OCI-LY3 (cell line): ENCODE data around the gene SPIRE1.

ENCODE experiments used
- H2AFZ ChIP-seq: fragments of 200-600, 300-600 bp; shearing (Covaris generic); 2 replicates; pipeline ENCODE4 v1.6.0; 2014; ENCODE audit warnings: antibody characterized with exemption, low read depth, low read length
- H3K27ac ChIP-seq: fragments of 200-600, 300-600 bp; sonication (generic); 2 replicates; pipeline ENCODE4 v1.5.1; 2014; ENCODE audit warnings: mild to moderate bottlenecking, low read length, moderate library complexity, mixed read lengths
- H3K27me3 ChIP-seq: fragments of 200-600, 300-600 bp; sonication (generic); 2 replicates; pipeline ENCODE4 v1.6.1; 2014; ENCODE audit warnings: low read depth, low read length, mixed read lengths
- H3K36me3 ChIP-seq: fragments of 200-600, 300-600 bp; sonication (generic); replicated peaks from 2 replicates; pipeline ENCODE3; 2014; ENCODE audit warnings: low read depth, low read length, mixed read lengths
- H3K4me1 ChIP-seq: fragments of 300-600, 200-600 bp; sonication (generic); 2 replicates; pipeline ENCODE4 v1.6.1; 2014; ENCODE audit warnings: low read length, mixed read lengths
- H3K4me2 ChIP-seq: fragments of 200-600, 300-600 bp; sonication (generic); 2 replicates; pipeline ENCODE4 v1.6.1; 2014; ENCODE audit warnings: low read length, mixed read lengths
- H3K4me3 ChIP-seq: fragments of 300-600, 200-600 bp; sonication (generic); 2 replicates; pipeline ENCODE4 v1.5.1; 2014; ENCODE audit warnings: antibody characterized with exemption, mild to moderate bottlenecking, low read length, moderate library complexity
- H3K79me2 ChIP-seq: fragments of 300-600, 200-600 bp; shearing (Covaris generic); 2 replicates; pipeline ENCODE4 v1.6.1; 2014; ENCODE audit warnings: mild to moderate bottlenecking, low read length, mixed read lengths
- H3K9ac ChIP-seq: fragments of 300-600, 200-600 bp; shearing (Covaris generic); 2 replicates; pipeline ENCODE4 v1.6.0; 2014; ENCODE audit warnings: mild to moderate bottlenecking, low read length, moderate library complexity
- H3K9me3 ChIP-seq: fragments of 200-600, 300-600 bp; shearing (Covaris generic); 2 replicates; pipeline ENCODE4 v1.6.1; 2014; ENCODE audit warnings: low read length, mixed read lengths; ENCODE audit not compliant: insufficient read depth
- H4K20me1 ChIP-seq: fragments of 200-600, 300-600 bp; sonication (generic); 2 replicates; pipeline ENCODE4 v1.6.1; 2016; ENCODE audit warnings: low read length, mixed read lengths; ENCODE audit not compliant: insufficient read depth
- CTCF ChIP-seq: fragments of 200-600, 300-600 bp; sonication (generic); IDR thresholded peaks from 2 replicates; pipeline ENCODE4 v1.5.1; 2014; ENCODE audit warnings: antibody characterized with exemption, low read length, low read depth
- EZH2phosphoT487 ChIP-seq: fragments of 200-600 bp; shearing (Covaris generic); IDR thresholded peaks from 2 replicates; pipeline ENCODE4 v1.6.1; 2018; ENCODE audit warnings: antibody characterized with exemption, mixed run types, low read depth

The SPIRE1 gene

GRCh38 chr18:12422936-12423335 is 235.0 kb downstream of the SPIRE1 start:
- H3K27me3 ChIP-seq, result no peaks in the 10 kb centered on the region
- H3K27ac ChIP-seq, result no peak overlapping the region
- peaks cover 6% of the 10 kb centered on the region; the same call in 1 of the 2 replicates for H3K79me2 ChIP-seq
- H2AFZ ChIP-seq, result no peak overlapping the region
- no peak overlapping the region for H3K4me2 ChIP-seq
- H3K36me3 ChIP-seq, result peaks cover 6% of the 10 kb centered on the region
- peaks cover 8% of the 10 kb centered on the region for H3K4me1 ChIP-seq
- no peak for TF ChIP-seq EZH2phosphoT487
- peak; percentile 75 for TF ChIP-seq CTCF
- no peaks in the 10 kb centered on the region for H4K20me1 ChIP-seq
- H3K9me3 ChIP-seq, result no peaks in the 10 kb centered on the region
- no peak overlapping the region for H3K4me3 ChIP-seq
- no peak overlapping the region for H3K9ac ChIP-seq

GRCh38 chr18:12421732-12422131 is 236.2 kb downstream of the SPIRE1 start:
- no peak overlapping the region for H3K27ac ChIP-seq
- TF ChIP-seq EZH2phosphoT487, result no peak
- no peak for TF ChIP-seq CTCF

GRCh38 chr18:12420821-12421421 is 237.0 kb downstream of the SPIRE1 start:
- H3K79me2 ChIP-seq, result peaks cover 10% of the 10 kb centered on the region
- H3K27ac ChIP-seq, result peak overlapping the region; percentile 55
- H3K9ac ChIP-seq, result peak overlapping the region; percentile 60
- peak overlapping the region; percentile 75 for H3K4me3 ChIP-seq
- H2AFZ ChIP-seq, result peak overlapping the region; percentile 43
- no peaks in the 10 kb centered on the region for H3K9me3 ChIP-seq
- H3K36me3 ChIP-seq, result peaks cover 6% of the 10 kb centered on the region
- TF ChIP-seq CTCF, result no peak
- no peak for TF ChIP-seq EZH2phosphoT487
- no peaks in the 10 kb centered on the region for H4K20me1 ChIP-seq
- no peaks in the 10 kb centered on the region for H3K27me3 ChIP-seq
- peak overlapping the region; percentile 77 for H3K4me2 ChIP-seq
- H3K4me1 ChIP-seq, result peaks cover 8% of the 10 kb centered on the region

More at GRCh38 chr18:12421732-12422131, 236.2 kb downstream of the SPIRE1 start:
- Histone ChIP-seq H3K9ac (no peak overlapping the region), H3K4me3 (no peak overlapping the region), H3K79me2 (peaks cover 6% of the 10 kb centered on the region; the same call in 1 of the 2 replicates), H3K4me2 (peak overlapping the region; percentile 77), H3K9me3 (no peaks in the 10 kb centered on the region), H3K36me3 (peaks cover 6% of the 10 kb centered on the region), H3K4me1 (peaks cover 8% of the 10 kb centered on the region), H3K27me3 (no peaks in the 10 kb centered on the region), H4K20me1 (no peaks in the 10 kb centered on the region), H2AFZ (no peak overlapping the region)

- no peak overlapping the region for H2AFZ ChIP-seq
- no peaks in the 10 kb centered on the region for H3K9me3 ChIP-seq
- H3K27ac ChIP-seq, result no peak overlapping the region
- H3K9ac ChIP-seq, result no peak overlapping the region
- no peaks in the 10 kb centered on the region for H3K27me3 ChIP-seq
- H4K20me1 ChIP-seq, result no peaks in the 10 kb centered on the region
- no peak overlapping the region for H3K4me3 ChIP-seq
- TF ChIP-seq EZH2phosphoT487 (no peak), CTCF (no peak)
- peaks cover 6% of the 10 kb centered on the region for H3K36me3 ChIP-seq
- peaks cover 8% of the 10 kb centered on the region for H3K4me1 ChIP-seq
- H3K79me2 ChIP-seq, result peaks cover 15% of the 10 kb centered on the region
- H3K4me2 ChIP-seq, result no peak overlapping the region
Observed at GRCh38 chr18:12417687-12418086, 240.2 kb downstream of the SPIRE1 start.
